Suppressor macrophage (primary cell): Measurements from ENCODE around the gene STMN1.

Experiments
- DNase-seq, 4 experiments: peaks; one replicate each; pipeline ENCODE4 v3.0.0-alpha.2; 2020 to 2022

STMN1 gene

GRCh38 chr1:25869909-25870606 lies 36.2 kb downstream of the STMN1 start:
- peak in 1 of 4 experiments; percentile 25 for DNase-seq

- no peak for DNase-seq
Observed at GRCh38 chr1:25867210-25867991, 38.8 kb downstream of the STMN1 start.

GRCh38 chr1:25866288-25866687 lies 39.9 kb downstream of the STMN1 start:
- no peak for DNase-seq

- no peak for DNase-seq
Observed at GRCh38 chr1:25864434-25864833, 41.8 kb downstream of the STMN1 start.

- DNase-seq, result no peak
Observed at GRCh38 chr1:25863486-25864262, 42.5 kb downstream of the STMN1 start.

GRCh38 chr1:25862785-25863485 lies 43.3 kb downstream of the STMN1 start:
- DNase-seq, result no peak

- peak; percentile 20 to 67 (median 53) for DNase-seq
Observed at GRCh38 chr1:25861316-25862286, 44.6 kb downstream of the STMN1 start.

- peak; percentile 97 to 100 (median 98) for DNase-seq
Observed at GRCh38 chr1:25858906-25859789, 47.1 kb downstream of the STMN1 start, which contains the start of gene AUNIP. Gene AUNIP (minus strand): TSS chr1:25859457. CDS start chr1:25859357, 100 bp downstream.

GRCh38 chr1:25858494-25858893 lies 47.7 kb downstream of the STMN1 start:
- peak in 2 of 4 experiments; percentile 19 for DNase-seq

GRCh38 chr1:25856856-25857255 lies 49.4 kb downstream of the STMN1 start:
- DNase-seq, result no peak

- no peak for DNase-seq
Observed at GRCh38 chr1:25854554-25854953, 51.7 kb downstream of the STMN1 start.
